Adrenal gland (tissue), 5 donors: ENCODE measurements around the gene ACAD8.

Source experiments
- POLR2A ChIP-seq, 2 donors: fragments of 450-650 bp; IDR thresholded peaks; one replicate each; pipeline ENCODE4 v1.6.1; 2017; ENCODE audit warnings: antibody characterized with exemption in 2 of 2, mild to moderate bottlenecking in 2 of 2, moderate library complexity in 1 of 2
- TF ChIP-seq, protein P1 (sequence below), 6 experiments: fragments of 450-650 bp in 4 of 6; fragments of 200-600 bp in 2 of 6; sonication (generic) in 1 of 6; IDR thresholded peaks; 1 replicate in 5 of 6; 2 replicates in 1 of 6; pipeline versions ENCODE4 v1.5.1 to v1.8.0; 2016 to 2021; ENCODE audit warnings: antibody characterized with exemption in 6 of 6, mild to moderate bottlenecking in 2 of 6, moderate library complexity in 1 of 6
- donor health status: DM: no; HTN: no; CAD: no.

DNA sequence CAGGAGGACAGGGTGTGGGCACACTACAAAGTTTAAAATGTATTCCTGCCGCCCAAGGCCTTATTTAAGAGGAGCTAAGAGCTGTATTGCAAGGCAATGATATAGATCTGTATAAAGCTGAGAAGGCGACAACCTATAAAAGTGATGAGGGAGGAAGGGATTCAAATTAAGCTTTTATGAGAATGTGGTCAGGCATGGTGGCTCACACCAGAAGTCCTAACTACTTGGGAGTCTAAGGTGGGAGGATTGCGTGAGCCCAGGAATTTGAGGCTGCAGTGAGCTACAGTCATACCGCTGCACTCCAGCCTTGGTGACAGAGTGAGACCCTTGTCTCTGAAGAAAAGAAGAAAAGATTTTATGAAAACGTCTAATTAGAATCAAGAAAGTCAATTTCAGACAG lies 13.1 kb downstream of the ACAD8 start:
- TF ChIP-seq, protein P1, sequence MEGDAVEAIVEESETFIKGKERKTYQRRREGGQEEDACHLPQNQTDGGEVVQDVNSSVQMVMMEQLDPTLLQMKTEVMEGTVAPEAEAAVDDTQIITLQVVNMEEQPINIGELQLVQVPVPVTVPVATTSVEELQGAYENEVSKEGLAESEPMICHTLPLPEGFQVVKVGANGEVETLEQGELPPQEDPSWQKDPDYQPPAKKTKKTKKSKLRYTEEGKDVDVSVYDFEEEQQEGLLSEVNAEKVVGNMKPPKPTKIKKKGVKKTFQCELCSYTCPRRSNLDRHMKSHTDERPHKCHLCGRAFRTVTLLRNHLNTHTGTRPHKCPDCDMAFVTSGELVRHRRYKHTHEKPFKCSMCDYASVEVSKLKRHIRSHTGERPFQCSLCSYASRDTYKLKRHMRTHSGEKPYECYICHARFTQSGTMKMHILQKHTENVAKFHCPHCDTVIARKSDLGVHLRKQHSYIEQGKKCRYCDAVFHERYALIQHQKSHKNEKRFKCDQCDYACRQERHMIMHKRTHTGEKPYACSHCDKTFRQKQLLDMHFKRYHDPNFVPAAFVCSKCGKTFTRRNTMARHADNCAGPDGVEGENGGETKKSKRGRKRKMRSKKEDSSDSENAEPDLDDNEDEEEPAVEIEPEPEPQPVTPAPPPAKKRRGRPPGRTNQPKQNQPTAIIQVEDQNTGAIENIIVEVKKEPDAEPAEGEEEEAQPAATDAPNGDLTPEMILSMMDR (IDR thresholded peaks at IDR 0.05), result no peak
- TF ChIP-seq POLR2A (IDR thresholded peaks at IDR 0.05), result no peak
